HPDE6-E6E7 (cell line): ENCODE data around the gene ELL2.
"Not testable (repeated sequence)": the region's sequence is repeated elsewhere in the genome, so short reads cannot be mapped to it uniquely, and the experiment has no call there.

Source experiments
- DNase-seq: peaks from one replicate; pipeline ENCODE4 v3.0.0; 2011; ENCODE audit warnings: missing footprints; ENCODE audit errors: extremely low spot score

The ELL2 gene

DNA sequence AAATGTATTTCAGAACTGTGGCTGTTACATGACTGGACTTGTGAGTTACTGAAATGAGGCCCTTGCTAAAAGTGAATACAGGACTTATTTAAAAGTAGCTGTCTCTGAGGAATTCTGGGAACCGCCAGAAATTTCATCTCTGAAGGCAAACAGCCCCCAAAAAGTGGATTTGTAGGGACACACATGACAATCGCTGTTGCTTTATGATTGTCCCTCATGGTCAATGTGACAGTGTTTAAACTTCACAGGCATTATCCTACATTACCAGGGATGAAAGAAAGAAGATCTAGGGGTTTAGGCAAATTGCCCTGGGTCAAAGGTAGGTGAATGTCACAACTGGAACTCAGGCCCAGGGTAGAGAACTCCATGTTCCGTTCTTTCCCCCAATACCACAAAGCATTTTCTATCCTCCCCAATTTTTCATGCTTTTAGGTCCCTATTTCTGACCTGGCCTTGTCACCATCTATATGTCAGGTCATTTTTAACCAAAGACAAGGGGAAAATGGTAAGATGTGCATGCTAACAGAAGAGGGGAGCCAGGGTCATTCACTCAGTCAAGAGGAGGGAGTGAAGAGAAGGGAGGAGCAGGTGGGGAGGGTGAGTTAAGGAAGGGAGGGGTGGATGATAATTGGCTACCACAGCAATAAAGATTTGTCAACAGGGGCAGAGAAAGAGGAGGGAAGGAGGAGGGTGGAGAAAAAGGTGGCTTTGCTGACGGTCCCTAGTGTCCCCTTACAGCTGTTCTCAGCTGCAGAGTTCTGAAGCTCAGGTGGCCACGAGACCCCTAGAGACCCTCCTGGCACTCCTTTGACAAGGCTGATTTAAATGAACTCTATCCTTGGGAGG is 81.3 kb downstream of the ELL2 start:
- DNase-seq = no peak

DNA sequence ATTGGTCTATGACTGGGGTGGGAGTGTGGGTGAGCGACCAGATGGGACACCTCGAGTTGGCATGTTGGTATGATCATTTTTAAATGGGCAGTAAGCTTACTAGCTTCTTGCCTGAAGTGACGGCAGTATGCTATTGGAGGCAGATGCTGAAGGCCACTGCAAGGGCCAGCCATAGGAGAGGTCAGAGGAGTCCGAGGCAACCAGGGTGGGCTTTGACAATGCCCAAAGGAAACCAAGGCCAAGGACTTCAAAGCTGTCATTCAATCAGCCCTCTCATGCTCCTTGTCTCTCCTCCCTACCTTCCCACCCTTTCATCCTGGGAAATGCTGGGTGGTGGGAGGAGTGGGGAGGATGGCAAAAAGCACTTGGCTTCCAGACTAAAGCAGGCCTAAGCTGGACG is 82.0 kb downstream of the ELL2 start:
- DNase-seq = no peak

DNA sequence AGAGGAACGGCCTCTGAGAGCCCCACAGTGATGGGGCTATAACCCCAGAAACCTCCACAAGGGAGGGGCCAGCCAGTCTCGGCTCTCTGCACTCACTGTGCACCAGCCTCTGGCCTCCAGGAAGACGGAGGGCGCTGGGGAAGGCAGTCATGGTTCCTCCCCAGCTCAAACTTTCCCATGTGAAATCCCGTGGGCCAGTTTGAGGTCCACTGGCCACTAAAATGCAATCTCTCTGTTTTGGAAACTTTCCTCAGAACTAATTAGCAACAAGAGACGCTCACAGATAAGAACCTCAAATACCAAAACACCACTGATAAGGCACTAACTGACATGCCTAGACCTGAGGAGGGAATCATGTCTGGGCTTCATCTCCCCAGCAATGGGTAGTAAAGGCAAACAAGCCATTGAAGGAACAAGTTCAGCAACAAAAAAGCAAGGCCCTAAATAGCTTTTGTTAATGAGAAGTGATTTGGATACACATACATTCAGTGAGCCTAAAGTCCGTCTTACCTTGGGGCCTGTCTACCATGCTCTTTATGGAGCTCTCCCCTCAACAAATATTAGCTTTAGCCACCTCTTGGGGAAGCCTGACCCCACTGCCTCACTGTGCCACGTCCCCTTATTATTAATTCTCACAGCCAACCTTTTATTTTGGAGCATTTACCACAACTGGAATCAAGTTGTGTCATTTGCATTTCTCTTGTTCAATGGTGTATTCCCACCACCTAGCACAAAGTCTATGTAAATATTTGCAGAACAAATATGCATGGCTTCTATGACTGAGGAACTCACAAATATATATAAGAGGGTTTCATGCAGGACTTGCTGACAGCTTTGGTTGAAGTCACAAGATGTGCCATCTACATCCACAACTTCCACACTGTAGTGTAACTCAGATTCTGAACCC is 83.0 kb downstream of the ELL2 start:
- no peak for DNase-seq

DNA sequence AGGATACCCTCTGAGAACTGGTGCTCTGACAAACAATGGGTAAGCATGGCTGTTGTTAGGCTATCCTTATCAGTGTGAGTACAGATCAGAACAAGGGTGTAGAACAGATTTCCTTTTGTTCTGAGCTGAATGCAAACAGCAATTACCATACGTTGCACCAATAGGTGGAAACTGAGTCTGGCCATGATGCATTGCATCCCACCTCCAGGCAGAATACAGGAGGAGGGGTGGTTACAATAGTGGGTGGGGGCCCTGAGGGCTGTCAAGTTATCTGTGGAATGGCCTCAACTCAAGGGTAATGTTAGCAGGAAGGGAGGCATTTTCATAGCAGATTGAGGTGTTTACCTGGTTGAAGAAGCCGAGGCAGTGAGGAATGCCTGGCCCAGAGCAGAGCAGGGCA is 84.9 kb downstream of the ELL2 start:
- no peak for DNase-seq

DNA sequence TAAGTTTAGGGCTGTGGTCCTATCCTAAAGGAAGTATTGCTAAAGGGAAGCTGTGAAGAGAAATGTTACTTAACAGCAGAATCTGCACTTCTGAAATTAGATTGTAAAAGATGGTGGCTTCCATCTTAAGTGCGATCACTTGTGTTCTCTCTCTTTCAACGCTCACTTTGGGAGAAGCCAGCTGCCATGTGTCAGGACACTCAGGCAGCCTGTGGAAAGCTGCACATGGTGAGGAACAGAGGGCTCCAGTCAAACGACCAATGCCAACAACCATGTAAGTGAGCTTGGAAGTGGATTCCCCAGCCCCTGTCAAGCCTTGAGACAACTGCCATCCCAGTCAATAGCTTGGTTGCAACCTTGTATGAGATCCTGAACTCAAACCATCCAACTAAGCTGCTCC is 87.4 kb downstream of the ELL2 start:
- no peak for DNase-seq

DNA sequence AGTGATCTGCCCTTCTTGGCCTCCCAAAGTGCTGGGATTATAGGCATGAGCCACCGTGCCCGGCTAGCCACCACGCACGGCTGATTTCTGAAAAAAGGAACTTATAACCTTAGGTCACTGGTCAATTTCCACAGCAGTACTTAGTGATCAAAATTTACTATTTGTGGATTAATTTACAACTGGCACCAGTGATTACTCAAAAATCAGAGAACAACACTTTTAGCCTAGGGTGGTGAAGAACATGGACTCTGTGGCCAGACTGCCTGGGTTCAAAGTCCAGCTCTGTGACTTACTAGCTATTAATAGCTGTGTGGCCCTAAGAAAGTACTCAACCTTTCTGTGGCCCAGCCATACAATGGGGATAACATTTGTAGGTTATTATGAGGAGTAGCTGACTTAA is 88.3 kb downstream of the ELL2 start:
- no peak for DNase-seq

DNA sequence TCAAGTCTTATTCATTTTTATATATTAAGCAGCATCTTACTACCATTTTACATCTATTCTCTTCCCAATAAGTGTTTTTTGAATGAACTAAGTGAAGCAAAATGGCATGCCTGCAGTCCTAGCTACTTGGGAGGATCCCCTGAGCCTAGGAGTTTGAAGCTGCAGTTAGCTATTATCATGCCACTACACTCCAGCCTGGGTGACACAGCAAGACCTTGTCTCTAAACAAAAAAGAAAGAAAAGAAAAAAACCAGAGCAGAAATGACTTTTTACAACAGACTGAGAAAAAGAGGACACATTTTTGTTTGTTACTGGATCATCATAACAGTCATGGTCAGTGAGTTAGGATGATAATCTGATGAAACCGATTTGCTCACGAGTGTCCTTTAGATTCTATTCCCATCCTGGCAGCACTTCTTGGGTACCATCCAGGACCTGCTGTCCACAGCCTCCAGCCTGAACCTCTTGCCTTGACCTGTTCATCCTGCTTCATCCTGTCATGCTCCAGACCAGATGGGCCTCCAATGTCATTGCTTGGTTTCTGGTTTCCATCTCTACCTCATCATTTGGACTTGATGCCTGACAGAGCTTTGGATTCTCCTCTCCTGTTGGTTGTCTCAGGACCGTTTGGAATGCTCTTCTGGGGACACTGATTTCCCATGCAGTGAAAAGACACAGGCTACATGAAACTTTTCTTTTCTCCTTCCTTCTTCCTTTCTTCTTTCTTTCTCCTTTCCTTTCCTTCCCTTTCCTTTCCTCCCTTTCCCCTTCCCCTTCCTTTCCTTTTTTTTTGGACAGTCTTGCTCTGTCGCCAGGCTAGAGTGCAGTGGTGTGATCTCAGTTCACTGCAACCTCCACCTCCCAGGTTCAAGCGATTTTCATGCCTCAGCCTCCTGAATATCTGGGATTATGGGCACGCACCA is 89.0 kb downstream of the ELL2 start:
- DNase-seq = no peak

DNA sequence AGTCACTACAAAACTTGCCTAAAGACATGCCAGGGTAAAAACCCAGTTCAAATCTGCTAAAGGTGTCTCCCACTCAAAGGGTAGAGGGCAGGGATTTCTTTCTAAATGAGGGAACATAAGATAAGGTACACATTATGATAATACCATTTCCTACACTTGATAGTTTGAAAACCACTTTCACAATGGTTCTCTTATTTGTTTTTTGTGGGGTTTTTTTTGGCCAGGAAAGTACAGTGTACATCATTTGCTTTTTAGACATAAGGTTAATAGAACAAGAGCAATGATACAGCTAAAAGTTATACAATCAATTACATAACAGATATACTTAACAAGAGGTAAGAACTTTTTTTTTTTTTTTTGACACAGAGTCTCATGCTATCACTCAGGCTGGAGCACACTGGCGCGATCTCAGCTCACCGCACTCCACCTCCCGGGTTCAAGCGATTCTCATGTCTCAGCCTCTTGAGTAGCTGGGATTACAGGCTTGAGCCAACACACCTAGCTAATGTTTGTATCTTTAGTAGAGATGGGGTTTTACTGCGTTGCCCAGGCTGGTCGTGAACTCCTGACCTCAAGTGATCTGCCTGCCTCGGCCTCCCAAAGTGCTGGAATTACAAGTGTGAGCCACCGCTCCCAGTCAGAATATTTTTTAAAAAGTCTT is 90.4 kb downstream of the ELL2 start:
- no peak for DNase-seq

DNA sequence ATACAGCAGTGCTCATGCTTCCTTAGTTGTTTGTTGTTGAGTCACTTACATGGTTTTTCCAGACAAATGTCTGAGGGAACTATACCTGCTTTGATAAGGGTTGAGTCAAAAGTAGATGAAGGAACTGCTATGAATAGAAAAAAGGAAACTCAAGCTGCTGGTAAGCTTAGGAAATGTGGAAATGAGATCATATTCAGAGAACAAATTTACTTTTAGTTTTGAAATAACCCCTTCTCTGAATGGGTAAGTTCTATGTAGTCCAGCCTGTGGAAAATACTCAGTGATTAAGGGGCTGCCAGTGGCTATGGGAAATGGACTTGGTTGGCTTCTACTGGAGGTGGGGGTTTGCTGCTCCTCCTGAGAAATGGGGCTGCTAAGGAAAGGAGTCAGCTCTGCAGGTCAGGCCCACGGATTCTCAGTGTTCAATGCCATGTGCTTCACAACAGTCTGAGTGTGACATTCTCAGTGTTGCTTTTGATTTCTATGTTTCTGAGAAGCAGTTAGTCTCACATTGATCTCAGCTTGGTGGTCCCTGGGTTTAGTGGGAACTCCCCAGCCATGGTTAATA is 91.5 kb downstream of the ELL2 start:
- DNase-seq = no peak

DNA sequence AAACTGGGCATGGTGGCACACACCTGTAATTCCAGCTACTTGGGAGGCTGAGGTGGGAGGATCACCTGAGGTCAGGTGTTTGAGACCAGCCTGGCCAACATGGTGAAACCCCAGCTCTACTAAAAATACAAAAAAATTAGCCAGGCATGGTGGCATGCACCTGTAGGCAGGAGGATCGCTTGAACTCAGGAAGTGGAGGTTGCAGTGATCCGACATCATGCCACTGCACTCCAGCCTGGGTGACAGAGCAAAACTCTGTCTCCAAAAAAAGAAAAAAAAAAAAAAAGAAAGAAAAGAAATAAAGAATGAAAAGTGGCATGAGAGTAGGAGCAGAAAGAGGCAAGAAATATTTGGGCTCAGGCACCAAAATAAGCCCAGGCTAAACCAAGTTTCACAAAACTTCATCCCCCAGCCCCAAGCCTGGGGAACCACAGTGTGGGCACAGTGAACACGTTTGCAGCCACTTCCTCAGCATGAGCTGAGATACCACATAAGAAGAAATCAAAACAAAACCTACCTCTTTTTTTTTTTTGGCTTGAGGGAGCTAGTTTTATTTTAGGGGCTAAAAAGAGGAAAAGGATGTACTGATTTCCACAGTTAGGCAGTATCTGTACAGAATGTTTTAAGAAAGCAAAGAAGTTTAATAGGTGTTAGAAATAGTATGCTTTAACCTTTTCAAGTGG is 92.3 kb downstream of the ELL2 start:
- DNase-seq = not testable (repeated sequence)

DNA sequence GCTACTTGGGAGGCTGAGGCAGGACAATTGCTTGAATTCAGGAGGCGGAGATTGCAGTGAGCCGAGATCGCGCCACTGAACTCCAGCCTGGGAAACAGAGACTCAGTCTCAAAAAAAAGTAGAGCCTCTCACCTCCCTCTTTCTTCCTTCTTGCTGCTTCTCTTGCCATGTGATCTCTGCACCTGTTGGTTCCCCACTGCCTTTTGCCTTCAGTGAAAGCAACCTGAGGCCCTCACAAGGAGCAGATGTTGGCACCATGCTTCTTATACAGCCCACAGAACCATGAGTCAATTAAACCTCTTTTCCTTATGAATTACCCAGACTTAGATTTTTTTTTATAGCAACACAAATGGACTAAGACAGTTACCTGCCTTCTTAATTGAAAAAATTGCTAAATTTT is 93.5 kb downstream of the ELL2 start:
- DNase-seq = no peak

DNA sequence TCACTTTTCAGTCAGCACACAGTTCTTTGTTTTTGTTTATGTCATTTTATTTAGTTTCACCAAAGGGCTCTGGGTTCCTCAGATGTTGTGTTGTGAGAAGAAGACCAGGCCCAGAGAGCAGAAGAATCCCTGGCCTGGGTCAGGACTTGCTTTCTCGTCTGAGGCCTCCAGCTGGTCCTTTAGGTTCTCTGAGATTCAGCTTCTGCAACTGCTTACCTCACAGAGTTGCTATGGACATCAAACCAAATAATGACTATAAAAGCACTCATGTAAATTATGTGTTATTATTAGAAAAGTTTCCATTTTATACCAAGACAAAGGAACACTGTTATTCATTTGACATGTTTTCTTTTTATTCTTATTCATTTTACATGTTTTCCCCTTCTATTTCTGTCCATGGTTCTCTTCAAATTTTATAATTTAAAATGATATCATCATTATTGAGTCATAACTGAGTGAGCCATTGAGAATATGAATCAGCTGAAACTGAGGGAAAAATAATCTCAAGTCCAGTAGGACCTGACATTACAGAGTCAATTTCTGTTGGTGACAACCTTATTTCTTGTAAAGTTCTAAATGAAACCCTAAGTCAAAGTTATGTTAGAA is 95.1 kb downstream of the ELL2 start:
- DNase-seq = no peak

DNA sequence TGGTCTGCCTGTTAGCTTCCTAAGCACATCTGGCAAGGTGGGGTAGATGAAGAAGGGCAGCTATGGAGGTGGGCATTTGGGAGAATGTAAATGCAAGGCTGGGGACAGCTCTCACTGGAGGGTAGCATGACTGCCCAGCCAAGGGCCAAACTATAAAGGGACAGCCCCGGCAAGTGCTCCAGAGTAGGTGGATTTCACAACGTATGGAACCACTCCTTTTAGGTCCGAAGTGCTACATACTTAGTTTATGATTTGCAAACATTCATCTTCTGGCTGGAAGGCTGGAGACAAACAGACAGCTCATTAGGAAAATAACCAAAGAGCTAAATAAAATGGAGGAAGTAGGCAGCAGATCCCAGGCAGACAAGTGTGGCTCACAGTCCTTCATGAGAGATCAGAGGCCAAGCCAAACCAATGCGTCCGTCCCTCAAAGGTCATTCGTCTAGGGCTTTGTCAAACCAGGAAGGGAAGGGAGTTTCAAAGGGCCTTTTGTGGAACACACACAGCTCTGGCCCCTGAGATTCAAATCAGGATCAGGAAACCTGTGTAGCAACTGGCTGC is 96.6 kb downstream of the ELL2 start:
- DNase-seq = no peak

DNA sequence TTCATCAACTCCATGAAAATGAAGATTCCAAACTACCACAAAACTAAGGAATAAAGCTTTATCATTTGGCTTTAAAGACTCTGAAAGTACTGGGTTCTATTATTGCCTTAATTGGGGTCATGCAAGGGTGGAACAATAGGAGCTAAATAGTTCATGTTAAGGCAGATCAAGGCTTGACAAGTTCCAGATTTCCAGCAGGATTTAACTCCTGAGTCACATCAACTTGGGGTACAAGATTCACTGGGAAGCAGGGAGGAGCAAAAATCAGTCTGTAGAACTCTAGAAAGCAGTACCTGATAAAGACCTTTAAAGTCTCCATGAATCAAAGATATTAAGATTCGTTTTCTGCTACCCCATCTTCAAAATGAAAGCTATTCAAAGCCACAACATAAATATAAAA is 97.2 kb downstream of the ELL2 start:
- no peak for DNase-seq

DNA sequence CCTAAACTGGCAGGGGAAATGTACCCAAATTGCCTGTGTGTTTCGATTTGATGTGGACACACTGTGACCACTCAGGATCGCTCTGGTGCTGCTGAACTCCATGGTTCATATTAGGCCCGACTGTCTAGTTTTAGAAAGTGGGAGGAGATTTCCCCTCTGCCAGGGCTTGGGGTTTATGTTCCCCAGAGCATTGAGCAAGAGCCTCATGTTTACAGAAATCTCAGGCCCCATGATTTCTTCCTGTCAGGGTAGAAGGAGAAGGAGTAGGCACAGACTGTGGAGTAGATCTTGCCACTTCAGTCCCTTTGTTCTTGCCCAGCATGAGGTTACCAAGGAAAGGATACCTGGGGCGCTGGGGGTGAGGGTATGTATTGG is 98.3 kb downstream of the ELL2 start:
- DNase-seq = no peak

DNA sequence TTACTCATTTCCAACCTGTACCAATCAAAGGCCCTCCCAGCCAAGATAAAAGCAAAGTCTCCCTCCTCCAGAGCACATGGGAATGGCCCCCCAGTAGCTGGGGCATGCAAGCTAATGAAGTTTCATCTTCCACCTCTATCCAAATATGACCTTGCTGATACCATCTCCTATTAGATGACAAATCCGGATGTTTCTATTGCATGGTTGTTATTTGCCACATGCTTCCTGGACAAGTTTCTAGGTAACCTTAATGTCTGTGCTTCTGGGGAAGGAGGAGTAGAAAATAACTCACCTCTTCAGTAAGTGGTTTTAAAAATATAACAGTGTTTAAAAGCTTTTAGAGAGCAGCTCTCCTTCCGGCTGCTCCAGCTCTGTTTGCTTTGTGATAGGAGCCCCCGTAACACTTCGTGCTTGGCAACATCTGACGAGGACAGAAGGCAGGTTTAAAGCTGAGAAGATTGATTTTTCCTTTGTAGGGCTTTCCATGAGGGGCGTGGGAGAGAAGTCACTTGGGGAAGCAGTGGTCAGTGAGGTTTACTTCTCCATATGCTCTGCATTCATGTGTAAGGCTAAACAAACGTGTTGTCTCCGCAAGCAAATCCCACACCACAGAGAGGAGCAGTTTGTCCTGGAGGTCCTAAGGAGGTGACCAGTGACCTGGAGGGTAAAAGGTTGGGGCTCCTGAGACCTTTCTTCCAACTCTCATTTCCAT is 98.8 kb downstream of the ELL2 start:
- DNase-seq = no peak

DNA sequence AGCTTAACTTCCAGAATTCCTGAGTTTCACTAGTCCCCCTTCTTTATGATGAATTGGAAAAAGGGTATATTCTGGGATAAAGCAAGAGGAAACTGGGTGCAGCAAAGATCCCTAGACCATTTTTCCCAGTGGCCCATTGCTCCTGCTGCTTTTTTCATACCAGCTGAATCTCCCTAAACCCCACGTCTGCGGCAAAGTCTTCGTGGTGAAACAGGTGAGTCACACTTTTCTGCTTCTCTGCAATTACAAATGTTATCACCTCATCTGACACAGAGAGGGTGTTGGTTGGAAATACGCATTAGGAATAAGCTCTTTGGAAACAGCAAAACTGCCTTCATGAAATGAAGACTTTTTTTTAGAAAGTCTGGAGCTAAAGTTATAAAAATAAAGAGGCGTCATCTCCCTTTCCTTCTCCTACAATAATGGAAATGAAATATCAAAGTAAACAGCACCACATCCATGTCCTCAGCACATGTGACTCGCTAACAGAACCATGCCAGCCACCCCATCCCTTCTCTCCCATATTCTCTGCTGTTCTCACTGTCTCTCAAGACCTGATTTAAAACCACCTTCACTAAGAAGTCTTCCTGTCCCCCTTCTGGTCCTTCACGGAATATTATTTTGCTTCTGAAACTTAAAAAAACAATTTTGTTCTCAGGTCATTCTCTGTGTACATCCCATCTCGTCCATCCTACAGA is 99.6 kb downstream of the ELL2 start:
- DNase-seq = peak; percentile 71

DNA sequence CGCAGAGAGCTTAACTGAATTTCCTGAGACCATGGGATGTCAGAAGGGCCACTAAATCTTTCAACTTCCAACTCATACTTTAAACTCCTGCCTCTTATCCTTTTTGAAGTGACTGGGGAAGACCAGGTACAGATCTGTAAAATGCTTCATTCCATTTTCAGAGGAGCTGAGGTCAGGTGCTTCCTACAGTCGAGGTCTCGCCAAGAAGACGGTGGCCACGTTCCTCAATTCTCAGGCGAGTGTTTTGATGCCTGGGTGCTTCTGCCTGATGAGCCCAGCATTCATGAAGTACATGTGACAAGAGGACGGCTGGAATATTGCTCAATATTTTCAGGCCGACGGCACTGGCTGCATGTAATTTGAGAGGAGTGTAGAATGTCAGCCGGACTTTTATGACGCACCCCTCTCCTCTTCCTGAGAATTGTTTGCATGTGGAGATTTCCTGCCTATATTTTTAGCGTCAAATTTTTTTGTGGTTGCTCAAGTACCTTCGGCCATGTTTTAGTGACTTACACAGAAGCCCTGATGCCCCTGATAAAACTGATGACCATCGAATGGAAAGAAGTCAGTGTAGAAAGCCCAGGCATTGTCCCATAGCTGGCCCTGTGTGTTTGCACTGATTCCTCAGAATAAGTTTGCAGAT is 100.3 kb downstream of the ELL2 start:
- peak; percentile 77 for DNase-seq
